Stimulated activated CD8-positive, alpha-beta memory T cell treated with anti-CD3 and anti-CD28 coated beads, Interleukin-15, amount 100 ng/mL, for 4 hours (primary cell): Measurements from ENCODE around the gene WDR27.
"Not testable (repeated sequence)": the region's sequence is repeated elsewhere in the genome, so short reads cannot be mapped to it uniquely, and the experiment has no call there.

ENCODE experiments used
- DNase-seq, 2 donors: peaks; one replicate each; pipeline ENCODE4 v3.0.0-alpha.2; 2020; ENCODE audit warnings: low read depth in 2 of 2

WDR27 gene

GRCh38 chr6:169601129-169601528 lies 100.7 kb downstream of the WDR27 start:
- DNase-seq, result not testable (repeated sequence)

GRCh38 chr6:169592558-169592957 lies 109.3 kb downstream of the WDR27 start:
- no peak for DNase-seq

- DNase-seq, result no peak
Observed at GRCh38 chr6:169591616-169592015, 110.2 kb downstream of the WDR27 start.

- no peak for DNase-seq
Observed at GRCh38 chr6:169590376-169590939, 111.4 kb downstream of the WDR27 start.

GRCh38 chr6:169589699-169590257 lies 112.1 kb downstream of the WDR27 start:
- no peak for DNase-seq

- no peak for DNase-seq
Observed at GRCh38 chr6:169589293-169589692, 112.5 kb downstream of the WDR27 start.

- DNase-seq, result no peak
Observed at GRCh38 chr6:169587975-169588374, 113.9 kb downstream of the WDR27 start.

- DNase-seq, result no peak
Observed at GRCh38 chr6:169583886-169584541, 117.8 kb downstream of the WDR27 start.

- no peak for DNase-seq
Observed at GRCh38 chr6:169579407-169580111, 122.3 kb downstream of the WDR27 start.

- DNase-seq, result no peak
Observed at GRCh38 chr6:169577974-169578373, 123.9 kb downstream of the WDR27 start.

GRCh38 chr6:169577236-169577635 lies 124.6 kb downstream of the WDR27 start:
- no peak for DNase-seq

- DNase-seq, result no peak
Observed at GRCh38 chr6:169575821-169576220, 126.0 kb downstream of the WDR27 start.

GRCh38 chr6:169575365-169575764 lies 126.5 kb downstream of the WDR27 start:
- DNase-seq, result no peak

GRCh38 chr6:169574420-169574819 lies 127.4 kb downstream of the WDR27 start:
- no peak for DNase-seq

- no peak for DNase-seq
Observed at GRCh38 chr6:169573883-169574282, 127.9 kb downstream of the WDR27 start.

- DNase-seq, result no peak
Observed at GRCh38 chr6:169571123-169571962, 130.5 kb downstream of the WDR27 start.

- DNase-seq, result no peak
Observed at GRCh38 chr6:169568314-169569087, 133.3 kb downstream of the WDR27 start.

GRCh38 chr6:169567819-169568218 lies 134.0 kb downstream of the WDR27 start:
- no peak for DNase-seq

- no peak for DNase-seq
Observed at GRCh38 chr6:169566961-169567750, 134.7 kb downstream of the WDR27 start.

GRCh38 chr6:169566319-169566718 lies 135.5 kb downstream of the WDR27 start:
- DNase-seq, result no peak
